ENCODE measurements around the gene BCL11B.

Gene BCL11B

DNA sequence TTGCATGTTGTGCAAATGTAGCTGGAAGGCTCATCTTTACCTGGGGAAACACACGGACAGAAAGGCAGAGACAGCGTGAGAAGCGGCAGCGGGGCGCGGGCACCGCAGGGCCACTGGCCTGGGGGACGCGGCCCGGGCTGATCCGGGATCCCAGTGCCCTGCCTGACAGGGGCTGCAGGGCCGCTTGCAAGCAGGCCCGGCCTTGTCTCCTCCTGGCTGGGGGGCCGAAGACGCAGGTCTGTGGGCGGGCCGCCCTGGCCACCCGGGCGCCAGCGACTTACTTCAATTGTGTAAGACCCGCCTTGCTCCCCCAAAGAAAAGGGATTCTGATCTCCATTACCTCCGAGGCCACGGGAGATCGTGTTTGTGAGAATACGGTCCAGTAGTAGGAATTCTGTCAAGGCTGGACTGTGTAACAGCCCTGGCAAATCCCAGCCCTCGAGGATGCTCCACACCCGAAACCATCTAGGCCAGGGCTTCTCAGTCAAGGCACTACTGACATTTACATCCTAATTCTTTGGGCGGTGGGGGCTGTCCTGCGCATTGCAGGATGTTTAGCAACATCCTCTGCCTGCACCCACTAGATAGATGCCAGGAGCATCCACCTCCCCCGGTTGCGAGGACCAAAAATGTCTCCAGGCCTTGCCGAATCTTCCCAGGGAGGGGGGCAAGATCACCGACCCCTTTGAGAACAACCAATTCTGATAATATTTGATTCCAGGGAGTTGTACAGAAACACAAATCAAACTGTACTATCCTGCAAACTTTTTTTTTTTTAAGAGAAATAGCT is 95.6 kb downstream of the BCL11B start:
- DNase-seq (ENCODE audit: low read depth), result no peak
- TF ChIP-seq, protein P1, sequence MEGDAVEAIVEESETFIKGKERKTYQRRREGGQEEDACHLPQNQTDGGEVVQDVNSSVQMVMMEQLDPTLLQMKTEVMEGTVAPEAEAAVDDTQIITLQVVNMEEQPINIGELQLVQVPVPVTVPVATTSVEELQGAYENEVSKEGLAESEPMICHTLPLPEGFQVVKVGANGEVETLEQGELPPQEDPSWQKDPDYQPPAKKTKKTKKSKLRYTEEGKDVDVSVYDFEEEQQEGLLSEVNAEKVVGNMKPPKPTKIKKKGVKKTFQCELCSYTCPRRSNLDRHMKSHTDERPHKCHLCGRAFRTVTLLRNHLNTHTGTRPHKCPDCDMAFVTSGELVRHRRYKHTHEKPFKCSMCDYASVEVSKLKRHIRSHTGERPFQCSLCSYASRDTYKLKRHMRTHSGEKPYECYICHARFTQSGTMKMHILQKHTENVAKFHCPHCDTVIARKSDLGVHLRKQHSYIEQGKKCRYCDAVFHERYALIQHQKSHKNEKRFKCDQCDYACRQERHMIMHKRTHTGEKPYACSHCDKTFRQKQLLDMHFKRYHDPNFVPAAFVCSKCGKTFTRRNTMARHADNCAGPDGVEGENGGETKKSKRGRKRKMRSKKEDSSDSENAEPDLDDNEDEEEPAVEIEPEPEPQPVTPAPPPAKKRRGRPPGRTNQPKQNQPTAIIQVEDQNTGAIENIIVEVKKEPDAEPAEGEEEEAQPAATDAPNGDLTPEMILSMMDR (IDR thresholded peaks at IDR 0.05; ENCODE audit: low read length, missing control alignments), result no peak
- H3K4me3 ChIP-seq (replicated peaks; ENCODE audit: low read depth, low read length), result no peak overlapping the region

DNA sequence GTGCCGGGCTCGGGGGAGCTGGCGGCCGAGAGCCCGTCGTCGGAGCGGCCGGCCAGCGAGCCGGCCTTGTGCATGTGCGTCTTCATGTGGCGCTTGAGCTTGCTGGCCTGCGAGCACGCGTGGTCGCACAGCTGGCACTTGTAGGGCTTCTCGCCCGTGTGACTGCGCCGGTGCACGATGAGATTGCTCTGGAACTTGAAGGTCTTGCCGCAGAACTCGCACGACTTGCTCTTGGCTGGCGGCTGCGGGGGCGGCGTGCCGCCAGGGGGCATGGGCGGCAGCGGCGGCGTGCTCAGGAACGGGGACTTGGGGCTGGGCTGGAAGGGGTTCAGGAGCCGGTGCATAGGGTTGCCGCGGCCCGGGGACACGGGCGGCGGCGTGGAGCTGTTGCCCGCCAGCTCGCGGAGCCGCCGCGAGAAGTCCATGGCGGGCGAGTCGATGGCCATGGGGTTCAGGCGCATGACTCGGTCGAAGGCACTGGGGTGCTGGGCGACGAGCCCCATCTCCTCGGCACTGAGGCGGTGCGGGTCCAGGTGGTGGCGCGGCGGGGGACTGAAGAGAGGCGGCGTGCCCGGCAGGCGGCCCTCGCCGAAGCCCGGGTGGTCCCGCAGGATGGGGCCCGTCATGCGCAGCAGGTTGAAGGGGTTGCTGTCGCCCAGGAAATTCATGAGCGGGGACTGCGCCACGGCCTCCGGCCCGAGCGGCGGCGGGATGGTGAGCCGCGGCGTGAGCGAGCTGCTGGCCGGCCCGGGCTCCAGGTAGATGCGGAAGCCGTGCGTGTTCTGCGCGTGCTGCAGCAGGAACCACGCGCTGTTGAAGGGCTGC is 96.5 kb downstream of the BCL11B start:
- TF ChIP-seq, protein P1 (IDR thresholded peaks at IDR 0.05; ENCODE audit: low read length, missing control alignments), result no peak
- no peak for DNase-seq (ENCODE audit: low read depth)
- H3K4me3 ChIP-seq (replicated peaks; ENCODE audit: low read depth, low read length), result no peak overlapping the region

DNA sequence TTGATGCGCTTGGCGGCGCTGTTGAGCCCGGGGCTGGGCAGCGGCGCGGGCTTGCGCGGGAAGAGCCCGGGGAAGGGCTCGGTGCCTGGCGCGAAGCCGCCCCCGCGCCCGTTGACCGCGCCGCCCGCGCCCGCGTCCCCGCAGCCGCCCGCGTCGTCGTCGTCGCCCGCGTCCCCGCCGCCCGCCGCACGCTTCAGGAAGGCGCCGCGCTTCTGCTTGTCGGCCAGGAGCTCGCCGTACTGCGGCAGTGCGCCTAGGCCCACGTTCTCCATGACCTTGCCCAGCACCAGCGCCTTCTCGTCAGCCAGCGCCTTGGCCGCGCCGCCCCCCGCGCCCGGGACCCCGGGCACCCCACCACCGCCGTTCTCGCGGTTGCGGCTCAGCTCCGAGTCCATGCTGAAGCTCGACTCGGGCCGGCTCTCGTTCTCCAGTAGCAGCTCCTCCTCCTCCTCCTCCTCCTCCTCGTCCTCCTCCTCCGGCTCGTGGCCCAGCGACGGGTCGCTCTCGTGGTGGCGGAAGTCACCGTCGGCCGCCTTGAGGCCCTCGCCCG is 97.2 kb downstream of the BCL11B start:
- no peak overlapping the region for H3K4me3 ChIP-seq (replicated peaks; ENCODE audit: low read depth, low read length)
- no peak for DNase-seq (ENCODE audit: low read depth)
- TF ChIP-seq, protein P1 (IDR thresholded peaks at IDR 0.05; ENCODE audit: low read length, missing control alignments), result no peak

DNA sequence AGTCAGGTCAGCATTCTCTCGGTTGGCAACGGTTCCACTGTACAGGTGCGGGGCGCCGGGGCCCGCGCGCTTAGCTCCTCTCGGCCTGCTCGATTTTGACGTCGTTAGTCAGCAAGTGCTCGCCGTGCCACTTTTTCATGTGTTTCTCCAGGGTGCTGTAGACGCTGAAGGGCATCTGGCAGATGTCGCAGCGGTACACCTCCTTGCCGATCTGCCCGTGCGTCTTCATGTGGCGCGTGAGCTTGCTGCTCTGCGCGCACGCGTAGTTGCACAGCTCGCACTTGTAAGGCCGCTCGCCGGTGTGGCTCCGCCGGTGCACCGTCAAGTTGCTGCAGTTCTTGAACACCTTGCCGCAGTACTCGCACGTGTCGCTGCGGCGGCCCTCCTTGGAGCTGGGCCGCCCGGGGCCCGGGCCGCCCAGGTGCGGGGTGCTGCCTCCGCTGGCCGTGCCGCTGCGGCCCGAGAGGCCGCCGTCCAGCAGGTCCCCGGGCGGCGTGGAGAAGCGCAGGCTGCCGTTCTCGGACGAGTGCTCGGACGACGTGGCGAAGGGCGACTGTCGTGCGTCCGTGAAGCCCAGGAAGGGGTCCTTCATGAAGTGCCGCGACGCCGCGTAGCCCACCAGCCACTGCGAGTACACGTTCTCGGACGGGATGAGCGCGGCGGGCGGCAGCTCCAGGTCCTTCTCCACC is 97.8 kb downstream of the BCL11B start:
- TF ChIP-seq, protein P1 (IDR thresholded peaks at IDR 0.05; ENCODE audit: low read length, missing control alignments), result no peak
- no peak for DNase-seq (ENCODE audit: low read depth)
- no peak overlapping the region for H3K4me3 ChIP-seq (replicated peaks; ENCODE audit: low read depth, low read length)

DNA sequence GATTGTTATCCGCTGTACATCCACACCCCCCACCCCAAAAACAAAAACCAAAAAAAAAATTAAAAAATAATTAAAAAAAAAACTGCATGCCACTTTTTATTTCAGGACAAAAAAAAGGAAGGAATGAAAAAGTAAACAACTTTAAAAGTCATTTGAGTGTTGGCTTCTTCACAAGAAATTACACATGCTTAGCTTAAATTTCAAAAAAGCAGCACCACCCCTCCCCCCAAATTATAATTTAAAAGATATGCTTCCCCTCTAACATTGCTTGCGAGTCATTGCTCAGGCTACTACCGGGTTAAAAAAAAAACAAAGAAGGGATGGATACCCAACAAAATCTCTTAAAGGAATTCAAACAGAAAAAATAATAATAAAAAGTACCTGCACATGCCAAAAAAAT is 98.5 kb downstream of the BCL11B start:
- TF ChIP-seq, protein P1 (IDR thresholded peaks at IDR 0.05; ENCODE audit: low read length, missing control alignments), result no peak
- DNase-seq (ENCODE audit: low read depth), result no peak

DNA sequence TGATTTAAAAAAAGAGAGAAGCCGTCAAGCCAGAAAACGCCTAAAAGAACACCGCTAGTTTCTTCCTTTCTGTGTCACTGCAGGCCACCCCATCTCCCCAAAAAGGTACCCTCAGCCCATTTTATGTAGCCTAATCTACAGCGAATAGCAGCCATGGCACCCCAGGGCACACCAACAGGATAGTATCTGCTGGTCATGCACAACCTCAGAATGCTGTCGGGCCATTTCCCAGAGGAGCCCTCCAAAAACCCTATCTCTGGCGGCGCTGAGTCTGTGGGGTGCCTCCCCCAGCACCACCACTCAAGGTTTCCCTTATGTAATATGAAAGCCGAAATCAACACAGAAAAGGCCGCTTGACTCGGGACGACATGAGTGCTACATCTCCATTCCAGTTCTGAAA is 98.9 kb downstream of the BCL11B start:
- no peak overlapping the region for H3K4me3 ChIP-seq (replicated peaks; ENCODE audit: low read depth, low read length)
- no peak for DNase-seq (ENCODE audit: low read depth)
- TF ChIP-seq, protein P1 (IDR thresholded peaks at IDR 0.05; ENCODE audit: low read length, missing control alignments), result no peak

More for the DNA sequence above, 98.5 kb downstream of the BCL11B start:
- H3K4me3 ChIP-seq (replicated peaks; ENCODE audit: low read depth, low read length), result no peak overlapping the region
